Mucosa of rectum (tissue), 2 donors: Measurements from ENCODE around the gene ZNF836.

ENCODE experiments used
- H3K27ac ChIP-seq, 2 donors: one replicate each; pipeline ENCODE4 v1.7.0; 2013; ENCODE audit warnings: inconsistent platforms in 2 of 2, low read depth in 2 of 2, low read length in 2 of 2
- H3K27me3 ChIP-seq, 2 donors: one replicate each; pipeline ENCODE4 v1.7.0; 2013; ENCODE audit warnings: low read length in 2 of 2; ENCODE audit not compliant: control insufficient read depth in 2 of 2, insufficient read depth in 2 of 2
- H3K36me3 ChIP-seq, 2 donors: one replicate each; pipeline ENCODE4 v1.7.0; 2013; ENCODE audit warnings: low read length in 2 of 2; ENCODE audit not compliant: control insufficient read depth in 2 of 2, insufficient read depth in 2 of 2
- H3K4me1 ChIP-seq, 2 donors: one replicate each; pipeline ENCODE4 v1.7.0; 2013; ENCODE audit warnings: low read length in 2 of 2, mild to moderate bottlenecking in 1 of 2; ENCODE audit not compliant: control insufficient read depth in 2 of 2, insufficient read depth in 2 of 2
- H3K4me3 ChIP-seq, 2 donors: one replicate each; pipeline ENCODE4 v1.7.0; 2013; ENCODE audit warnings: low read length in 2 of 2
- H3K9ac ChIP-seq, 2 donors: one replicate each; pipeline ENCODE4 v1.7.0; 2013; ENCODE audit warnings: low read length in 2 of 2, low read depth in 1 of 2, mild to moderate bottlenecking in 1 of 2
- H3K9me3 ChIP-seq, 2 donors: one replicate each; pipeline ENCODE4 v1.7.0; 2013; ENCODE audit warnings: low read length in 2 of 2; ENCODE audit not compliant: control insufficient read depth in 2 of 2
- donor health status: healthy.
- donor health status: Normal muscosa, but diverticular disease.

Gene ZNF836

DNA sequence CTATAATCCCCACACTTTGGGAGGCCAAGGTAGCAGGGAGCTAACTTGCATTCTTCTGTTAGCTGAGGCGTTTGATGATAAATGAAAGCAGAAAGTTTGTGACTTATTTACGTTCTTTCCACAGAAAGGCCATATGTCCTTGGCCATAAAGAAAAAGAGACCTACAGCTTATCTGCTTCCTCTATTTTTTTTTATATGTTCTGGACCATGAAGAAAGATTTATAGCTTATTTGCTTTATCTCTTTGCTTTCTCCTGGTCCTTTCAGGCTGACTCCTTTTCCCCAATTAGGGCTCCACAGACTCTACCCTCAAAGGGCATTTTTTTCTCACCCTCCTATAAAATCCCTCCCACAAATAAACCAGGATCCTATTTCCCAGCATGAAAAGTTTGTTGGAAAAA, 30.2 kb downstream of the ZNF836 start:
- peaks cover 7 to 12% of the 10 kb centered on the region in 2 donors for H3K4me1 ChIP-seq
- peaks cover 0 to 2% of the 10 kb centered on the region in 2 donors for H3K9me3 ChIP-seq
- no peaks in the 10 kb centered on the region for H3K36me3 ChIP-seq
- no peak overlapping the region for H3K4me3 ChIP-seq
- H3K27ac ChIP-seq: no peak overlapping the region
- H3K27me3 ChIP-seq: no peaks in the 10 kb centered on the region
- H3K9ac ChIP-seq: no peak overlapping the region

DNA sequence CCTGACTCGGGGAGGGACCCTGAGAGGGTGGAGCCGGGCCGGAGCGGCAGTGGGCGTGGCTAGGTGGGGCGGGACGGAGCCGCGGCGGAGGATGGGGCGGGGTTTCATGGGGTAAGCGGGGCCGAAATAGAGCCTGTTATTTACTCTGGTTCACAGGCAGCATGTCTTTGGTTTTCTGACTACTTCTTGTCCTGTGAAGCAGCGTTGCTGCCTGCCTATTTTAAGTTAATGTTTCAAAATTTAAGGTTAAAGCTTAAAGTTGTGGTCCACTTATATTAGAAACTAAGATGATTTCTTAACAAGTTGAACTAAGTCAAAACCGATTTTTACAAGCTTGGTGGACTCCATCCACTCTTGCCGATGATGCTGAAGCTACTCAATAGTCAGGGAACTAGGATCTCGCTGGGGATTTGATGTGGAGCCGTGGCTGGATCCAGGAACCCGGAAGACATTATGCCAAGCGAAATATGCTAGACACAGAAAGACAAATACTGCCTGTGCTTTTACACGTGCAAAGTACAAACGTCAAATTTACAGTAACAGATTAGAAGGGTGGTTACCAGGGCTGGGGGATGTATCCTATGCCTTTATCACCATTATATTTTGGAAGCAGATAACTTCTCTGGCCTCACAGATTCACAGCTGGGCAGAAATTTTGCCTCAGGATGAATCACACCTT, 31.2 kb downstream of the ZNF836 start:
- Histone ChIP-seq H3K36me3 (no peaks in the 10 kb centered on the region), H3K9me3 (peaks cover 0 to 3% of the 10 kb centered on the region in 2 donors), H3K4me1 (peaks cover 7 to 12% of the 10 kb centered on the region in 2 donors), H3K4me3 (peak overlapping the region; percentile 97 to 100), H3K9ac (peak overlapping the region in 1 of 2 donors; percentile 47), H3K27ac (peak overlapping the region; percentile 52 to 99), H3K27me3 (no peaks in the 10 kb centered on the region)

DNA sequence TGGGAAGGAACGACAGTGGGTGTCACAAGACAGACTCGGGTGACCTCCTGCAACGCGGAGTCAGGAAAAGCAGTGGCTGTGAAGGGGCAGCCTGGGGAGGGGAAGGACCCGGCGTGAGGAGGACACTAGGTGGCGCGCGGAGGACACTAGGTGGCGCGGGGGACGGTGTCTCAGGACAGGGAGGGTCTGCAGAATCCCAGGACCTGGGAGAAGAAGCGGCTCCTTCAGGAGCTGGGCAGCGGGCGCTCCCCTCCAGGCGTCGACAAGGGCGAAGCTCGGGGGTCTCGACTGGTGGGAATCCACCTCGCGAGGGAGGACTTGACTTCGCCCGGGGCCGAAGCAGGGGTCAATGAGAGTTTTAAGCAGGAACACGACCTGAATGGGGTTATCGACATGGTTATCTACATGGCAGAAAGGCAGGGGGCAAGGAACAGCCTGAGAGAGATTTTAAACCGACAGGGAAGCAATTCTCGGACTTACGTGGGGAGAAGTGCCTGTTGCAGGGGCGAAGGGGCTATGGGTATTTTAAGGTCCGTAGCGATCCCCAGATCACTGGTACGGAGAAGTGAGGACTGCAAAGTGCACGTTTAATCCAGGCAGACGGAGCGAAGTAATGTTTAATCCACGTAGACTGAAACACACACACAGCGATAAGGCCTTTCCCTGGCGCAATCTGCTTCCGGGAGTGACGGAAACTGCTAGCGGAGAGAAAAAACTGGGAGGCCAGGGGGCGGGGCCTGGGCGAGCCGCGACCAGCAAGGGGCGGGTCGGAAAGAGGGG, 32.0 kb downstream of the ZNF836 start, which contains the start of gene ZNF616:
Gene ZNF616, minus strand, starts transcription at position 687 of the 780 bp plus-strand sequence. CDS start 9,426 bp downstream, outside the sequence.
- Histone ChIP-seq H3K9me3 (peaks cover 0 to 8% of the 10 kb centered on the region in 2 donors), H3K4me1 (peaks cover 7 to 12% of the 10 kb centered on the region in 2 donors)

DNA sequence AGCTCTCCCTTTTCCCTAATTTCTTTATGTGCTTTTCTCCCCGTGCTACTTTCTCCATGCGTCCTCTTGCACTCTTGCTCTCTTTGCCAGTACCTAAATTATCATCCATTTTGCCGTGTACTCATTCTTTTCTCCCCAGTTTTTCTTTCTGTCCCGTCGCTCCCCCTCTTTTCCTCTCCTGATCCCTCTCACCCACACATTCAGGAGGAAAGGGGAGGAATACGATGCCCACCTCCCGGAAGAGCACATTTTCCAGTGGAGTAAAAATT, 32.5 kb downstream of the ZNF836 start:
- Histone ChIP-seq H3K4me1 (peaks cover 7 to 12% of the 10 kb centered on the region in 2 donors), H3K9ac (peak overlapping the region; percentile 97 to 99), H3K27ac (peak overlapping the region; percentile 99), H3K27me3 (no peaks in the 10 kb centered on the region), H3K4me3 (peak overlapping the region; percentile 97 to 100), H3K36me3 (no peaks in the 10 kb centered on the region), H3K9me3 (peaks cover 2 to 8% of the 10 kb centered on the region in 2 donors)

More for the DNA sequence above, 32.0 kb downstream of the ZNF836 start, which contains the start of gene ZNF616:
- Histone ChIP-seq H3K4me3 (peak within 1 kb of the TSS; percentile 97 to 100), H3K36me3 (no peaks in the 10 kb centered on the region), H3K9ac (peak within 1 kb of the TSS; percentile 97 to 99), H3K27ac (peak within 1 kb of the TSS; percentile 99), H3K27me3 (no peaks in the 10 kb centered on the region)

GRCh38 chr19:52138278-52138982, 33.0 kb downstream of the ZNF836 start:
- H3K9ac ChIP-seq: peak overlapping the region; percentile 97 to 99
- H3K36me3 ChIP-seq: no peaks in the 10 kb centered on the region
- peaks cover 7 to 12% of the 10 kb centered on the region in 2 donors for H3K4me1 ChIP-seq
- H3K27me3 ChIP-seq: no peaks in the 10 kb centered on the region
- peak overlapping the region; percentile 99 for H3K27ac ChIP-seq
- H3K9me3 ChIP-seq: peaks cover 4 to 8% of the 10 kb centered on the region in 2 donors
- peak overlapping the region; percentile 97 to 100 for H3K4me3 ChIP-seq

DNA sequence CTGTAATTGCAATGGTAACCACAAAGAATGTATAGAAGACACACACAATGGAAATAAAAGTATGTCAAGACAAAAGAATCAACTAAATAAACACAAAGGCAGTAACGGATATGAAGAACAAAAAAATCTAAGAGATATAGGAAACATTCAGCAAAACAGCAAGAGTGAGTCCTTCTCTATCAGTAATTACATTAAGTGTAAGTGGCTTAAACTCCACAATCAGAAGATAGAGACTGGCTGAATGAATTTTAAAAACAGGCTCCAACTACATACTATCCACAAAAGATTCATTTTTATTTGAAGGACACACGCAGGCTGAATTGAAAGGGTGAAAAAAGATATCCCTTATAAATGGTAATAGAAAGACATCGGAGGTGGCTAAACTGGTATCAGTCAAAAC, 51.1 kb downstream of the ZNF836 start:
- H3K4me3 ChIP-seq: no peak overlapping the region
- H3K4me1 ChIP-seq: no peaks in the 10 kb centered on the region
- no peak overlapping the region for H3K27ac ChIP-seq
- no peaks in the 10 kb centered on the region for H3K27me3 ChIP-seq
- H3K36me3 ChIP-seq: peaks cover 76 to 77% of the 10 kb centered on the region in 2 donors
- peaks cover 65 to 70% of the 10 kb centered on the region in 2 donors for H3K9me3 ChIP-seq
- no peak overlapping the region for H3K9ac ChIP-seq

DNA sequence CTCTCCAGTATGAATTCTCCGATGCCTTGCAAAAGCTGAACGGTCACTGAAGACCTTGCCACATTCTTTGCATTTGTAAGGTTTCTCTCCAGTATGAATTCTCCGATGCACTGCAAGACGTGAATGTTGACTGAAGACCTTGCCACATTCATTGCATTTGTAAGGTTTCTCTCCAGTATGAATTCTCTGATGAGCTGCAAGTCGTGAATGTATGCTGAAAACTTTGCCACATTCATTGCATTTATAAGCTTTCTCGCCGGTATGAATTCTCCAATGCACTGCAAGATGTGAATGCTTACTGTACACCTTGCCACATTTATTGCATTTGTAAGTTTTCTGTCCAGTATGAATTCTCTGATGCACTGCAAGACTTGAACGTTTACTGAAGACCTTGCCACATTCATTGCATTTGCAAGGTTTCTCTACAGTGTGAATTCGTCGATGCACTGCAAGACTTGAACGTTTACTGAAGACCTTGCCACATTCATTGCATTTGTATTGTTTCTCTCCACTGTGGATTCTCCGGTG, 55.8 kb downstream of the ZNF836 start:
- Histone ChIP-seq H3K4me1 (no peaks in the 10 kb centered on the region), H3K9me3 (peaks cover 85 to 95% of the 10 kb centered on the region in 2 donors), H3K9ac (no peak overlapping the region), H3K36me3 (peaks cover 47 to 48% of the 10 kb centered on the region in 2 donors), H3K27me3 (no peaks in the 10 kb centered on the region), H3K27ac (no peak overlapping the region), H3K4me3 (peak overlapping the region; percentile 17 to 46)

DNA sequence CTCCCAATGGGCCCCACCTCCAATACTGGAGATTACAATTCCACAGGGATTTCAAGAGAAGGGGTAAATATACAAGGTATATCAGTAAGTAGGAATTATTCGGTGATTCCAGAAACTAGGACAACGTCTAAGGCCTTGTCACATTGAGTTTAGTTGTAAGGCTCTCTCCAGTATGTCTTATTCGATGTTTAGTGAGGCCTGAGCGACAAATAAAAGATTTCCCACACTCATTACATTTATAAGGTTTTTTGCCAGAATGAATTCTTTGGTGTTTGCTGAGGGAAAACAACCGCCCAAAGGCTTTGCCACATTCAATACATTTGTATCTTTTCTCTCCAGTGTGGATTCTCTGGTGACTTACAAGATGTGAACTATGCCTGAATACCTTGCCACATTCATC, 56.7 kb downstream of the ZNF836 start:
- Histone ChIP-seq H3K4me1 (no peaks in the 10 kb centered on the region), H3K9ac (no peak overlapping the region), H3K27me3 (no peaks in the 10 kb centered on the region), H3K4me3 (no peak overlapping the region), H3K27ac (no peak overlapping the region), H3K9me3 (peaks cover 82 to 93% of the 10 kb centered on the region in 2 donors), H3K36me3 (peaks cover 38 to 39% of the 10 kb centered on the region in 2 donors)

DNA sequence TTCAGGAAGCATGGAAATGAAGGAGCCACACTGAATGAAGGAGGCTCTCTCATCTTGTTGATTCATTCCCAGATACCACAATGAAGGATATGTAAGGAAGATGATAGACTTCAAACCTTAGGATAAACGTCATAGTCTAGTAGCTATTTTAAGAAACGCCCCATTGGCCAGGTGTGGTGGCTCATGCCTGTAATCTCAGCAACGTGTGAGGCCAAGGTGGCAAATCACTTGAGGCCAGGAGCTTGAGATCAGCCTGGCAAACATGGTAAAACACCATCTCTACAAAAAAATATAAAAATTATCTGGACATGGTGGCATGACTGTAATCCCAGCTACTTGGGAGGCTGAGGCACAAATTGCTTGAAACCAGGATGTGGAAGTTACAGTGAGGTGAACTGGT, 58.8 kb downstream of the ZNF836 start:
- peaks cover 73 to 78% of the 10 kb centered on the region in 2 donors for H3K9me3 ChIP-seq
- H3K27me3 ChIP-seq: no peaks in the 10 kb centered on the region
- H3K4me1 ChIP-seq: no peaks in the 10 kb centered on the region
- H3K27ac ChIP-seq: no peak overlapping the region
- H3K9ac ChIP-seq: no peak overlapping the region
- peaks cover 20 to 21% of the 10 kb centered on the region in 2 donors for H3K36me3 ChIP-seq
- H3K4me3 ChIP-seq: no peak overlapping the region
